Endothelial cell of umbilical vein (primary cell): ENCODE measurements around the gene ATXN1. TPM values are rescaled to one million over a fixed set of nuclear protein-coding genes. Genes with fewer than 3 reads are reported as not detected.

Experiments
- BruUV-seq: library from RNA; stranded (reverse); fragments of 400-500 nt; replicated peaks from 2 replicates; lab custom pipeline; 2021; lab: Mats Ljungman, UMichigan
- CTCF ChIA-PET: fragments of 300-600, 350-600 bp; sonication (Branson Sonifier 250); formaldehyde crosslinking; loops from one replicate; lab custom pipeline; 2021; ENCODE audit warnings: antibody characterized with exemption, inconsistent platforms; lab: Charles Lee
- POLR2A ChIA-PET: fragments of 300-600, 350-600 bp; sonication (Branson Sonifier 250); formaldehyde crosslinking; loops from one replicate; lab custom pipeline; 2021; ENCODE audit warnings: antibody characterized with exemption, inconsistent platforms; lab: Charles Lee
- DNase-seq: peaks from one replicate; pipeline ENCODE4 v3.0.0-alpha.2; 2011; ENCODE audit warnings: low read depth, low spot score
- FAIRE-seq: peaks from 2 replicates; lab custom pipeline; 2011; peaks lifted over from hg19 to GRCh38; lab: Jason Lieb, UNC
- H2AFZ ChIP-seq: 2 replicates; pipeline ENCODE4 v1.6.0; 2012; ENCODE audit warnings: low read depth, low read length, control low read depth, inconsistent platforms
- H3K27ac ChIP-seq: 2 replicates; pipeline ENCODE4 v1.5.1; 2011; ENCODE audit warnings: low read depth, mild to moderate bottlenecking, control low read depth, low read length, moderate library complexity; ENCODE audit not compliant: insufficient read depth
- H3K27me3 ChIP-seq, 2 experiments: 2 replicates each; pipeline versions ENCODE4 v1.6.0 to v1.6.1; 2011; ENCODE audit warnings: low read length in 2 of 2, mixed read lengths in 1 of 2; ENCODE audit not compliant: control insufficient read depth in 2 of 2, insufficient read depth in 2 of 2
- H3K36me3 ChIP-seq, 2 experiments: 2 replicates in 1 of 2; 3 replicates in 1 of 2; pipeline ENCODE4 v1.5.1; 2011; ENCODE audit warnings: low read length in 2 of 2, mild to moderate bottlenecking in 1 of 2, moderate library complexity in 1 of 2; ENCODE audit not compliant: control insufficient read depth in 2 of 2, insufficient read depth in 2 of 2; ENCODE audit errors: extremely low read depth in 1 of 2
- H3K4me1 ChIP-seq: 3 replicates; pipeline ENCODE4 v1.5.1; 2011; ENCODE audit warnings: mild to moderate bottlenecking, low read length; ENCODE audit not compliant: control insufficient read depth, insufficient read depth; ENCODE audit errors: extremely low read depth
- H3K4me2 ChIP-seq: 2 replicates; pipeline ENCODE4 v1.6.1; 2011; ENCODE audit warnings: low read length, control low read depth, mixed read lengths; ENCODE audit not compliant: insufficient read depth
- H3K4me3 ChIP-seq, 3 experiments: fragments of 200-600 bp in 1 of 3; sonication (generic), shearing (Covaris generic) in 1 of 3; replicated peaks in 1 of 3; 2 replicates each; pipeline ENCODE4 v1.5.1; 2011 to 2016; ENCODE audit warnings: control low read depth in 3 of 3, low read length in 3 of 3, mild to moderate bottlenecking in 2 of 3, inconsistent platforms in 1 of 3, low read depth in 1 of 3, moderate library complexity in 1 of 3; ENCODE audit not compliant: insufficient read depth in 1 of 3
- H3K79me2 ChIP-seq: 2 replicates; pipeline ENCODE4 v1.6.0; 2012; ENCODE audit warnings: low read length, inconsistent platforms; ENCODE audit not compliant: control insufficient read depth, insufficient read depth
- H3K9ac ChIP-seq: replicated peaks from 2 replicates; pipeline ENCODE3; 2011; ENCODE audit warnings: low read length, control low read depth; ENCODE audit not compliant: insufficient read depth; ENCODE audit errors: extremely low read depth
- H3K9me1 ChIP-seq: replicated peaks from 3 replicates; pipeline ENCODE4 v1.6.0; 2011; ENCODE audit warnings: mild to moderate bottlenecking, low read length; ENCODE audit not compliant: control insufficient read depth, insufficient read depth; ENCODE audit errors: extremely low read depth
- H3K9me3 ChIP-seq: replicated peaks from 2 replicates; pipeline ENCODE4 v1.5.1; 2012; ENCODE audit warnings: low read length, inconsistent platforms; ENCODE audit not compliant: control insufficient read depth, insufficient read depth
- H4K20me1 ChIP-seq: replicated peaks from 2 replicates; pipeline ENCODE3; 2011; ENCODE audit warnings: mild to moderate bottlenecking, low read length; ENCODE audit not compliant: control insufficient read depth, insufficient read depth; ENCODE audit errors: extremely low read depth
- CTCF ChIP-seq, 2 donors: IDR thresholded peaks; 1 replicate in 1 of 2; 2 replicates in 1 of 2; pipeline ENCODE4 v1.5.1; 2011; ENCODE audit warnings: low read length in 2 of 2, mild to moderate bottlenecking in 2 of 2, moderate library complexity in 2 of 2, control low read depth in 1 of 2, inconsistent platforms in 1 of 2, low read depth in 1 of 2; ENCODE audit not compliant: insufficient read depth in 1 of 2; ENCODE audit errors: extremely low read depth in 1 of 2
- EZH2 ChIP-seq: IDR thresholded peaks from 2 replicates; pipeline ENCODE4 v1.6.1; 2012; ENCODE audit warnings: borderline replicate concordance, low read depth, mild to moderate bottlenecking, moderate library complexity, low read length, inconsistent platforms; ENCODE audit not compliant: severe bottlenecking
- FOS ChIP-seq: IDR thresholded peaks from 2 replicates; pipeline ENCODE4 v1.6.1; 2011; ENCODE audit warnings: mild to moderate bottlenecking, low read length, moderate library complexity, borderline replicate concordance; ENCODE audit not compliant: insufficient read depth
- GATA2 ChIP-seq: IDR thresholded peaks from 2 replicates; pipeline ENCODE4 v1.7.0; 2011; ENCODE audit warnings: low read depth, mild to moderate bottlenecking, moderate library complexity, mixed read lengths, low read length; ENCODE audit not compliant: insufficient read length, insufficient read depth
- JUN ChIP-seq: IDR thresholded peaks from 2 replicates; pipeline ENCODE4 v1.6.1; 2011; ENCODE audit warnings: borderline replicate concordance, low read depth; ENCODE audit not compliant: insufficient read length, insufficient read depth
- MAX ChIP-seq: IDR thresholded peaks from 2 replicates; pipeline ENCODE4 v1.6.1; 2011; ENCODE audit not compliant: insufficient read depth, insufficient read length
- MYC ChIP-seq: IDR thresholded peaks from one replicate; pipeline ENCODE4 v1.6.1; 2011; ENCODE audit warnings: mild to moderate bottlenecking, low read depth, low read length
- POLR2A ChIP-seq: IDR thresholded peaks from 2 replicates; pipeline ENCODE4 v1.6.1; 2012; ENCODE audit warnings: low read depth, mild to moderate bottlenecking, control low read depth, low read length
- POLR2AphosphoS5 ChIP-seq: IDR thresholded peaks from 2 replicates; pipeline ENCODE4 v1.6.1; 2012; ENCODE audit warnings: low read depth, mild to moderate bottlenecking, control low read depth, low read length, moderate library complexity; ENCODE audit not compliant: insufficient read depth
- dilution Hi-C: fragments of 300-500 bp; cut with MboI; formaldehyde crosslinking; loops from one replicate; pipeline ENCODE4 v1.15.0; 2019; ENCODE audit warnings: low sequenced_read_pairs; ENCODE audit not compliant: extremely low pct_ligation_motif_present
- intact Hi-C: fragments of 100-400 bp; cut with micrococcal nuclease; formaldehyde crosslinking; loops from one replicate; pipeline ENCODE4 v1.10.0; 2022
- polyA plus RNA-seq, 4 experiments: library from polyadenylated mRNA; depleted of rRNA in 3 of 4; stranded (reverse) in 3 of 4; unstranded in 1 of 4; fragments of >200 nt; gene quantifications; 2 replicates each; pipeline versions ENCODE4 v1.2.1 to v1.2.3, GENCODE V29; 2011 to 2012; ENCODE audit warnings: missing spikeins in 1 of 4
- total RNA-seq: library from RNA; stranded (reverse); gene quantifications from 2 replicates; pipeline ENCODE4 v1.2.3, GENCODE V29; 2021

ATXN1 gene
- total and polyA plus RNA-seq, 2 donors (not counting 3 experiments of a cell fraction or from before 2014, with no cell fraction given), result 16.4 to 33.0 TPM

DNA sequence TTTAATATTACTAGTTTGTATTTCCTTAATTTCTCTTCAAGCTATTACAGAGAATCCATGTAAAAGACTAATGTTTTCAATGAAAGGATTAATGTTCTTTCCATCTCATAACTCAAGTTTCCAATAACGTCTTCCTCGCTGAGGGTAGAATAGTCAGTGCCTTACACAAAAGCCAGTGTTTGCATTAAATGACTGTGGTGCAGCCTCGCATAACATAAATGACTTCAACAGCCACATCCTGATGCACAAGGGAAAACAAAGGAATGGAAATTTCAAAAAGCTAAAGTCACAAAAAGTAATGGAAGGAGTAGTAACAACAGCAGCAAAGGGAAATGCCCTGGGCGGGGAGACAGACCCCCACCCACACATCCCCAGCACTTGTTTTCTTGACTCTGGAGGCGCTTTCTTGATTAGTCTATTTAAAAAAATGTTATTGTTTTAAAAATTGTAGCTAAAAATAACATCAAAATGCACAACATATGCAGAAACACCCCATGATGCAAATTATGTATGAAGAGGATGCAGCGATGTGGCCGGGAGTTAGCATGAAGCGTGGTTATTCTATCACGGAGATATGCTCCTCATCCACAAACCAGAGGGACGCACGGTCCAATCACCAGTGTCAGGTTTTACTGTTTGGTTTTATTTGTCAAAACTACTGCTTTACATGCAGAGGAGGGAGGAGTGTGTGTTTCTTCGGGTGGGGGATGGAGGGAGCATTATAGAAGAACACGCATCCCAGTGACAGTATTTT, 294.3 kb downstream of the ATXN1 start:
- no peaks in the 10 kb centered on the region for H3K9me3 ChIP-seq
- no peak for FAIRE-seq
- DNase-seq, result peak; percentile 35
- no peak overlapping the region for H2AFZ ChIP-seq
- no peak for TF ChIP-seq JUN
- no peak for TF ChIP-seq POLR2AphosphoS5
- no peak for TF ChIP-seq FOS
- no peak for TF ChIP-seq EZH2
- no peak for TF ChIP-seq POLR2A
- no peak for TF ChIP-seq MYC
- TF ChIP-seq MAX, result no peak
- no peak for TF ChIP-seq CTCF (IDR thresholded peaks at IDR 0.05; ENCODE audit: extremely low read depth in 1 of 2, insufficient read depth in 1 of 2, low read depth in 1 of 2, low read length in 2 of 2)
- no peak for TF ChIP-seq GATA2
- H3K4me3 ChIP-seq, result no peak overlapping the region
- H3K36me3 ChIP-seq, result no peaks in the 10 kb centered on the region
- dilution Hi-C loops (no loop called here), intact Hi-C loops (no loop called here)
- BruUV-seq, result no TSS peak
- POLR2A ChIA-PET, result no interaction called here
- H3K4me1 ChIP-seq, result no peaks in the 10 kb centered on the region
- no peaks in the 10 kb centered on the region for H4K20me1 ChIP-seq
- H3K4me2 ChIP-seq, result no peak overlapping the region
- H3K27me3 ChIP-seq, result no peaks in the 10 kb centered on the region
- CTCF ChIA-PET, result no interaction called here
- H3K9ac ChIP-seq, result no peak overlapping the region
- no peaks in the 10 kb centered on the region for H3K79me2 ChIP-seq
- H3K9me1 ChIP-seq, result no peaks in the 10 kb centered on the region
- H3K27ac ChIP-seq, result no peak overlapping the region
